22Rv1 (cell line): ENCODE results near the gene VWF.

Experiments used
- H3K27ac ChIP-seq: fragments of 450-650 bp; 2 replicates; pipeline ENCODE4 v1.5.1; 2017
- ZFX ChIP-seq: fragments of 450-650 bp; IDR thresholded peaks from 2 replicates; pipeline ENCODE4 v1.6.1; 2017; ENCODE audit warnings: antibody characterized with exemption, borderline replicate concordance
- TF ChIP-seq, protein P1 (sequence below): fragments of 450-650 bp; IDR thresholded peaks from 2 replicates; pipeline ENCODE4 v1.5.1; 2017; ENCODE audit warnings: mild to moderate bottlenecking

The VWF gene

GRCh38 chr12:6044082-6044481 lies 80.4 kb downstream of the VWF start:
- TF ChIP-seq, protein P1, sequence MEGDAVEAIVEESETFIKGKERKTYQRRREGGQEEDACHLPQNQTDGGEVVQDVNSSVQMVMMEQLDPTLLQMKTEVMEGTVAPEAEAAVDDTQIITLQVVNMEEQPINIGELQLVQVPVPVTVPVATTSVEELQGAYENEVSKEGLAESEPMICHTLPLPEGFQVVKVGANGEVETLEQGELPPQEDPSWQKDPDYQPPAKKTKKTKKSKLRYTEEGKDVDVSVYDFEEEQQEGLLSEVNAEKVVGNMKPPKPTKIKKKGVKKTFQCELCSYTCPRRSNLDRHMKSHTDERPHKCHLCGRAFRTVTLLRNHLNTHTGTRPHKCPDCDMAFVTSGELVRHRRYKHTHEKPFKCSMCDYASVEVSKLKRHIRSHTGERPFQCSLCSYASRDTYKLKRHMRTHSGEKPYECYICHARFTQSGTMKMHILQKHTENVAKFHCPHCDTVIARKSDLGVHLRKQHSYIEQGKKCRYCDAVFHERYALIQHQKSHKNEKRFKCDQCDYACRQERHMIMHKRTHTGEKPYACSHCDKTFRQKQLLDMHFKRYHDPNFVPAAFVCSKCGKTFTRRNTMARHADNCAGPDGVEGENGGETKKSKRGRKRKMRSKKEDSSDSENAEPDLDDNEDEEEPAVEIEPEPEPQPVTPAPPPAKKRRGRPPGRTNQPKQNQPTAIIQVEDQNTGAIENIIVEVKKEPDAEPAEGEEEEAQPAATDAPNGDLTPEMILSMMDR, result no peak
- TF ChIP-seq ZFX, result no peak
- H3K27ac ChIP-seq, result no peak overlapping the region

DNA sequence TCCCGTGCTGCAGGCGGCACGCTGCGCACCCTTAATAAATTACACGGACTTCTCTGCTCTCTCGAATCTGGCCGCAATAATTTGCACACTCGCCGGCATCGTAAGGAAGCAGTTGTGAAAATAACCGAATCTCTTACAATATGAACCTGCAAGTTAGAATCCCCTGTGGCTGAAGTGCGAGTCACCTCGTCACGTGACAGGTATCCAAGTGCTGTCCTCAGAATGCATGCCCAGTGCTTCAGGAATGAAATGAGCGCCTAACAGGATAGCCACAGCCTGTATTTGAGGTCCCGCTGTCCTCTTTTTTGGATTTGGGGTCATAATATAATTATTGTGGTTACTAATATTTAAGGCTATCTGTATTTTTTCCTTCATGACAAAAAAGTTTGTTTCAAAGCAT lies 82.0 kb downstream of the VWF start:
- TF ChIP-seq ZFX, result no peak
- TF ChIP-seq, protein P1, result no peak

DNA sequence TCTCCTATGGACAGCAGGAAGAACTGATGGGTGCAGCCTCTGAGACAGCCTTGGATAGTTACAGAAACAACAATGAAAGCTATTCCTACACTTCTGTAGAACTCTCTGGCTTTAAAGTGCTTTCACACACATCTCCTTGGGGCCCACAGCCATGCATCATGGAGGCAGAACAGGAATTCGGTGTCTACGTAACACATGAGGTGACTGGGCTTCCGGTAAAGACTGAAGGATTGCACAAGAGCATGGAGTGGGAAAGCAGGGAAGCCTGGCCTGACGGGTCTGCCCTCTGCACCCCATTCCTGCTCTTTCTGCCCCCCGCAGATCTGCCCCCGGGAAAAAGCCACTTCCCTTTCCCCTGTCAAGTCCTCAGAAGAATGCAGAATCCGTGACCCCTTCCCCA lies 82.6 kb downstream of the VWF start:
- H3K27ac ChIP-seq, result no peak overlapping the region
- no peak for TF ChIP-seq ZFX
- TF ChIP-seq, protein P1, result no peak

More for the DNA sequence above, 82.0 kb downstream of the VWF start:
- H3K27ac ChIP-seq, result no peak overlapping the region

- TF ChIP-seq ZFX, result no peak
- H3K27ac ChIP-seq, result no peak overlapping the region
These were observed 83.7 kb downstream of the VWF start for GRCh38 chr12:6040815-6041214.

DNA sequence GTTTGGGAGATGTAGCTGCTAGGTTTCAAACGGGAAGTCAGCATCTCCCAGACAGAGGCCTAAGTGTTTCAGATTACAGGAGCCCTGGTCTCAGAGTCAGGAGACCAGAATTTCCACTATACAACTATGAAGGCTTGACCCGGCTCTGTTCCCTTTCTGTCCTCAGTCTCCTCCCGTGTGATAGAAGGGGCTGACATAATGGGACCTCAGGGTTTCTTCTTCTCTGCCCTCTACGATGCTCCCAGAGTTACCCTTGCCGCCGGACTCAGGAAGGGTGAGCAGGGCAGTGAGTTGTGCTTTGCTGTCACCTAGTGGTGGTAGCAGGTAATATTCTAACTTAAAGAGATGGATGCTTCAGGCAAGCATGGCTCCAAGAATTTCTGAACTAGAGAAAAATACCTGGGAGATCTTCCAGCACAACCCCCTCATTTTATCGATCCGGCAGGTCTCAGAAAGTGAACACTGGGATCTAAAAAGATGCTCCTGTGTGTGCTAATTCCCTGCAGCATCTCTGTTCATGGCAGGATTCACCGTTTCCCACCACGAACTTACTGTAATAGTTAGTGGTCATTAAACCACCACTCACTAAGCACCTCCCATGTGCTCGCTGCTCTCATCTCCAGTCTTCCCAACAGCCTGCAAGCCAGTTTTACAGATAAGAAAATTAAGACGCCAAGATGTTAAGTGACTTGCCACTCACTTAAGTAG lies 84.4 kb downstream of the VWF start:
- TF ChIP-seq, protein P1, result peak; percentile 100
- no peak for TF ChIP-seq ZFX
- H3K27ac ChIP-seq, result no peak overlapping the region

DNA sequence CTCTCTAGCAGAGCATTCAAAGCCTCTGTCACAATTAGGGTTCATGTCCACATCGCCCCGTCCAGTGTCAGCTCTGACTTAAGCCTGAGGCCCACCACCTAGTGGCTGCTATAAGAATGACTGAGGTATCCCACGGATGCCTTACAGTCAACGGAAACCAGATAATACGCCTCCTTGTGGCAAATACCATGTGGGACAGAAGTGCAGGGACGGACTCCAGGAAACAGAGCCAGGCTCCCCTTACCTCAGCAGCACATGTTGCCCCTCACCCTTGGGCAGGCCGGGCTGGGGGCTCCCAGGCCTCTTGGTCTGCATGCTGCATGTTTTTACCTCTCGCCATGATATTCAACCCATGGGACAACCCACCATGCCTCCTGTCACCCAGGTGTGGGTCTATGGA lies 86.3 kb downstream of the VWF start:
- TF ChIP-seq ZFX, result no peak
- TF ChIP-seq, protein P1, result peak; percentile 93
- H3K27ac ChIP-seq, result no peak overlapping the region

DNA sequence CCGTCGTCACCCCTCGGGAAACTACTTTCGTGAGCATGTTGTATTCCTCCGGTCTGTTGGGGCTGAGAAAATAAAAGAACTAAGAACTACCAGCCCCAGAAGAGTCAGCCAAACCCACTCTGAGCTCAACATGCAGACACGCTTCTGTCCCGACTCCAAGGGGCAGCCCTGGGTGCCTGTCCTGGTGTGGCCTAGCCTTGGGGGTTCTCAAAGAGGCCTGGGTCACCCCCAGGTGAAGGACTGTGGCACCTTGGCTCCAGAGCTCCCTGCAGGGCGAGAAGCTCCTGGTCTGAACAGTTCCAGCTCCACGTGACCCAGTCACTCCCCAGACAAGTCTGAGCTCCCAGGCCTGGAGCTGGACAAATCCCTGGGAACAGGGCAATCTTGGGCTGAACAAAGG lies 87.0 kb downstream of the VWF start:
- H3K27ac ChIP-seq, result no peak overlapping the region
- TF ChIP-seq ZFX, result no peak
- TF ChIP-seq, protein P1, result no peak

- H3K27ac ChIP-seq, result no peak overlapping the region
- TF ChIP-seq, protein P1, result no peak
- TF ChIP-seq ZFX, result no peak
These were observed 88.0 kb downstream of the VWF start for GRCh38 chr12:6036509-6036908.
